Testis (tissue), 3 donors: ENCODE results near the gene MMP20. TPM values are rescaled to one million over a fixed set of nuclear protein-coding genes. Genes with fewer than 3 reads are reported as not detected.

Experiments used
- DNase-seq: peaks from one replicate; pipeline ENCODE4 v3.0.0-alpha.2; 2019
- H3K27ac ChIP-seq, 2 donors: fragments of 200-600 bp; sonication (generic); one replicate each; pipeline ENCODE4 v1.5.1; 2019
- H3K27me3 ChIP-seq: fragments of 200-600 bp; sonication (generic); one replicate; pipeline ENCODE4 v1.5.1; 2019
- H3K36me3 ChIP-seq: fragments of 200-600 bp; sonication (generic); one replicate; pipeline ENCODE4 v1.5.1; 2017; ENCODE audit warnings: low read depth; ENCODE audit errors: missing control alignments
- H3K4me1 ChIP-seq: fragments of 200-600 bp; sonication (generic); one replicate; pipeline ENCODE4 v1.5.1; 2019
- H3K4me3 ChIP-seq, 2 donors: fragments of 200-600 bp; sonication (generic); one replicate each; pipeline ENCODE4 v1.5.1; 2017 to 2019
- H3K9me3 ChIP-seq: fragments of 200-600 bp; sonication (generic); one replicate; pipeline ENCODE4 v1.5.1; 2017
- POLR2A ChIP-seq: fragments of 450-650 bp; IDR thresholded peaks from one replicate; pipeline ENCODE4 v1.6.1; 2017; ENCODE audit warnings: antibody characterized with exemption, mild to moderate bottlenecking, moderate library complexity
- WGBS, 2 donors: methylation state at CpG; one replicate each; pipeline ENCODE4 v1.1.5; 2018; 5-methylcytosine and 5-hydroxymethylcytosine counted together
- intact Hi-C: fragments of 100-400 bp; cut with DNase I; formaldehyde crosslinking; loops from one replicate; pipeline ENCODE4 v1.15.1; 2023; ENCODE audit warnings: low total_unique reads
- polyA plus RNA-seq: library from polyadenylated mRNA; stranded (reverse); fragments of 350-450 nt; fragmentation: Illumina TruSeq; extraction: RNeasy Lipid Tissue Mini Kit (QIAGEN cat#74804); gene quantifications from one replicate; pipeline ENCODE4 v1.2.3, GENCODE V29; 2014; ENCODE audit warnings: low read depth, low replicate concordance; ENCODE audit not compliant: insufficient read depth
- total RNA-seq, 2 donors: library from RNA; depleted of rRNA; stranded (reverse); fragments of >200 nt; gene quantifications; one replicate each; pipeline ENCODE4 v1.2.3, GENCODE V29; 2016
- TF ChIP-seq, protein P1 (sequence below), 3 experiments: fragments of 450-650 bp in 2 of 3; fragments of 200-600 bp in 1 of 3; sonication (generic) in 1 of 3; IDR thresholded peaks; one replicate each; pipeline ENCODE4 v1.5.1; 2016 to 2019; ENCODE audit warnings: antibody characterized with exemption in 3 of 3, mild to moderate bottlenecking in 2 of 3, moderate library complexity in 1 of 3

MMP20 gene
- total and polyA plus RNA-seq, 3 donors from 2014 or later, result 3.1 to 15.5 TPM; not detected in 1

DNA sequence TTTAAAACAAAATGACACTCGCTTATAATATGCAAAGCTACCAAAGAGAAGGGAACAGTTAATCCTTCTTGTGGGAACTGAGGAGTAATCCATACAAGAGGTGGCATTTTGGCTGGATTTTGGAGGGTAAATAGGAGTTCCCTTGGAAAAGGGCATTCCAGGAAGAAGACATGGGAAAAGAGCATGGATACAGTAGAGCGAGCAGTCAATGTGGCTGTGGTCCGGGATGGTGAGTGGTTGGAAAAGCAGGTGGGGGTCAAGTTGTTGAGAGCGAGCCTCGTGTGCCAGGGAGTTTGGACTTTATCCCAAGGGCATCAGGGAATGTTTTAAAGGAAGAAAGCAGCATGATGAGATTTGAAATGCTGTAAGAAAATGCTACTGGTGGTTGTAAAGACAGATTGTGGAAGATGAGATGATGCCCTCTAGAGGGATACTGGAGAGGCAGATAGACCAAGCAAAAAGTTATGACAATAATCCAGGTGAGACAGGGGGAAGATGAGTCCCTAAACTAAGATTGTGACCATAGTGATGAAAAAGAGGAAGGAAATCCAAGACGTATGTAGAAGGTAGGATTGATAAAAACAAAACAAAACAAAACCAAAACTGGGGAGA lies 90.8 kb downstream of the MMP20 start:
- intact Hi-C loops, result no loop called here
- 57 to 65% methylated on average over 6 of the region's 6 CpGs for WGBS, 2 donors
- no peak overlapping the region for H3K27ac ChIP-seq
- no peaks in the 10 kb centered on the region for H3K9me3 ChIP-seq
- H3K4me3 ChIP-seq, result no peak overlapping the region
- TF ChIP-seq, protein P1, sequence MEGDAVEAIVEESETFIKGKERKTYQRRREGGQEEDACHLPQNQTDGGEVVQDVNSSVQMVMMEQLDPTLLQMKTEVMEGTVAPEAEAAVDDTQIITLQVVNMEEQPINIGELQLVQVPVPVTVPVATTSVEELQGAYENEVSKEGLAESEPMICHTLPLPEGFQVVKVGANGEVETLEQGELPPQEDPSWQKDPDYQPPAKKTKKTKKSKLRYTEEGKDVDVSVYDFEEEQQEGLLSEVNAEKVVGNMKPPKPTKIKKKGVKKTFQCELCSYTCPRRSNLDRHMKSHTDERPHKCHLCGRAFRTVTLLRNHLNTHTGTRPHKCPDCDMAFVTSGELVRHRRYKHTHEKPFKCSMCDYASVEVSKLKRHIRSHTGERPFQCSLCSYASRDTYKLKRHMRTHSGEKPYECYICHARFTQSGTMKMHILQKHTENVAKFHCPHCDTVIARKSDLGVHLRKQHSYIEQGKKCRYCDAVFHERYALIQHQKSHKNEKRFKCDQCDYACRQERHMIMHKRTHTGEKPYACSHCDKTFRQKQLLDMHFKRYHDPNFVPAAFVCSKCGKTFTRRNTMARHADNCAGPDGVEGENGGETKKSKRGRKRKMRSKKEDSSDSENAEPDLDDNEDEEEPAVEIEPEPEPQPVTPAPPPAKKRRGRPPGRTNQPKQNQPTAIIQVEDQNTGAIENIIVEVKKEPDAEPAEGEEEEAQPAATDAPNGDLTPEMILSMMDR (IDR thresholded peaks at IDR 0.05), result no peak
- TF ChIP-seq POLR2A, result no peak
- H3K4me1 ChIP-seq, result peaks cover 3% of the 10 kb centered on the region
- H3K36me3 ChIP-seq, result no peaks in the 10 kb centered on the region
- DNase-seq, result no peak
- H3K27me3 ChIP-seq, result no peaks in the 10 kb centered on the region

DNA sequence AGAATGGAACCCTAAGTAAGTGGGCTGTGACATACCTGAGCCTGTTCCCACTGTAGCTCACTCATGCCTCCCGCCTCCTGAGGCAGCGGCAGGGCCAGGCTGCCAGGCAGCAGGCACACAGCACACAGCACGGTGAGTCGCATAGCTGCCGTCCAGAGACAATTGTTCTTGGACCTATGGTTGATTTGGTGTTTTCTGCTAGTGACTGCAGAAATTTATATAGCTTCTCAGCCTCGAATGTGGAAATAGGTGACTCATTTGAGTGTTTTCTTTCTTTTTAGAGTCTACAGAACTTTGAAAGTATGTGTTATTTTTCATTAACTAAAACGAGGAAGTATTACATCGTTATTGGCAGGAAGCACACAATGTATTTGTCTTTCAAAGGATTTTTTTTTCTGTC lies 94.6 kb downstream of the MMP20 start, which contains the start of gene MMP7:
MMP7 (minus strand) TSS at position 190 of the 400 bp plus-strand sequence; CDS start at position 143, 47 bp downstream.
- Histone ChIP-seq H3K36me3 (no peaks in the 10 kb centered on the region), H3K27me3 (no peaks in the 10 kb centered on the region), H3K4me1 (no peaks in the 10 kb centered on the region), H3K4me3 (no peak within 1 kb of the TSS), H3K9me3 (no peaks in the 10 kb centered on the region), H3K27ac (no peak within 1 kb of the TSS)
- 69 to 72% methylated on average over 8 of the region's 8 CpGs for WGBS, 2 donors
- TF ChIP-seq, protein P1 (IDR thresholded peaks at IDR 0.05), result no peak
- no peak for TF ChIP-seq POLR2A
- DNase-seq, result no peak
- intact Hi-C loops, result no loop called here

DNA sequence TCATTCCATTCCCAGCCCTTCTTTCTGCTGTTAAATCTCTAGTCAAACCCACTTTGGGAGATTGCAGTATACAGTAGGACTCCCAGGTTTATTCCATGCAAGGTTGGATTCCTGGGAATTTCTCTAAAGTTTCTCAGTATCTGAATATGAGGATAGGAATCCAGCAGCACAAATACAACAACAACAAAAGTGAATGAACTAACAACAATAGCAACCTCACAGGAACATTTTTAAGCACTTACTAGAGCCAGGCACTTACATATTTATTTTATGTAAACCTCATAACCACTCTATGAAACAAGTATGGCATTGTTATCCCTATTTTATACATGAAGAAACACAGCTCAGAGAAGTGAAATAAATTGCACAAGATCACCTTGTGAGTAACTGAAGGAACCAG lies 96.5 kb downstream of the MMP20 start:
- no peaks in the 10 kb centered on the region for H3K9me3 ChIP-seq
- H3K4me1 ChIP-seq, result no peaks in the 10 kb centered on the region
- intact Hi-C loops, result no loop called here
- DNase-seq, result no peak
- no peak overlapping the region for H3K4me3 ChIP-seq
- TF ChIP-seq POLR2A, result no peak
- TF ChIP-seq, protein P1 (IDR thresholded peaks at IDR 0.05), result no peak
- H3K36me3 ChIP-seq, result no peaks in the 10 kb centered on the region
- H3K27ac ChIP-seq, result no peak overlapping the region
- H3K27me3 ChIP-seq, result no peaks in the 10 kb centered on the region

DNA sequence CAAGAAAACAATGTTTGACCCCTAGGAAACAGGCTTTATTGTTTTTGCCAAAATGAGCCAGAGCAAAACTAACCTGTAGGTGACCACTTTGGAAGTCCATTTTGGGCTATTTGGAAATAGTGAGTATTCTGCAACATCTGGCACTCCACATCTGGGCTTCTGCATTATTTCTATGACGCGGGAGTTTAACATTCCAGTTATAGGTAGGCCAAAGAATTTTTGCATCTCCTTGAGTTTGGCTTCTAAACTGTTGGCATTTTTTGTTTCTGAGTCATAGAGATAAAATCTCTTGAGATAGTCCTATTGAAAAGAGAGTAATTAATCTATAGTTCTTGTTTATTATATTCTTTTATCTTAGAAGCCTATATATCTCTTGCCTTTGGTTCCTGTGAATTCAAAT lies 97.4 kb downstream of the MMP20 start:
- 61 to 95% methylated on average over 2 of the region's 2 CpGs for WGBS, 2 donors
- Histone ChIP-seq H3K27ac (no peak overlapping the region), H3K27me3 (no peaks in the 10 kb centered on the region), H3K36me3 (no peaks in the 10 kb centered on the region), H3K9me3 (no peaks in the 10 kb centered on the region), H3K4me1 (no peaks in the 10 kb centered on the region), H3K4me3 (no peak overlapping the region)
- TF ChIP-seq POLR2A, result no peak
- TF ChIP-seq, protein P1 (IDR thresholded peaks at IDR 0.05), result no peak
- DNase-seq, result no peak
- intact Hi-C loops, result no loop called here

DNA sequence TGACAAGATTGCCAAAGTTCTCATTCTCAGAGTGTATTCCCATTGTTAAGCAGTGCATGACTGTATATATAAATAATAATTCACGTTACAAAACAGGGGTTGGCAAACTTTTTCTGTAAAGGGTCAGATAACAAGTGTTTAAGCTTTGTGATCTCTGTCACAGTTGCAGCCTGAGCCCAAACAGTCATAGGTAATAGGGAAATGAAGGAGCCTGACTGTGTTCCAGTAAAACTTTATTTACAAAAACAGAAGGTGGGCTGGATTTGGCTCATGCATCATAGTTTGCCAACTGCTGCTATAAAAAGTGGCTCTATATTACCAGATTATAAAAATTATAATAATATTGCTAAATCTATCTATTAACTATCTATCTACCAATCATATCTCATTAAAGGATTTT lies 98.1 kb downstream of the MMP20 start:
- Histone ChIP-seq H3K27me3 (no peaks in the 10 kb centered on the region), H3K4me1 (no peaks in the 10 kb centered on the region), H3K4me3 (no peak overlapping the region), H3K27ac (no peak overlapping the region), H3K9me3 (no peaks in the 10 kb centered on the region), H3K36me3 (no peaks in the 10 kb centered on the region)
- WGBS, 2 donors, result 86 to 97% methylated on average over 1 of the region's 1 CpG
- no peak for DNase-seq
- no peak for TF ChIP-seq POLR2A
- TF ChIP-seq, protein P1 (IDR thresholded peaks at IDR 0.05), result no peak
- intact Hi-C loops, result no loop called here
